Measurements from ENCODE around the gene ITPR3.

Gene ITPR3

DNA sequence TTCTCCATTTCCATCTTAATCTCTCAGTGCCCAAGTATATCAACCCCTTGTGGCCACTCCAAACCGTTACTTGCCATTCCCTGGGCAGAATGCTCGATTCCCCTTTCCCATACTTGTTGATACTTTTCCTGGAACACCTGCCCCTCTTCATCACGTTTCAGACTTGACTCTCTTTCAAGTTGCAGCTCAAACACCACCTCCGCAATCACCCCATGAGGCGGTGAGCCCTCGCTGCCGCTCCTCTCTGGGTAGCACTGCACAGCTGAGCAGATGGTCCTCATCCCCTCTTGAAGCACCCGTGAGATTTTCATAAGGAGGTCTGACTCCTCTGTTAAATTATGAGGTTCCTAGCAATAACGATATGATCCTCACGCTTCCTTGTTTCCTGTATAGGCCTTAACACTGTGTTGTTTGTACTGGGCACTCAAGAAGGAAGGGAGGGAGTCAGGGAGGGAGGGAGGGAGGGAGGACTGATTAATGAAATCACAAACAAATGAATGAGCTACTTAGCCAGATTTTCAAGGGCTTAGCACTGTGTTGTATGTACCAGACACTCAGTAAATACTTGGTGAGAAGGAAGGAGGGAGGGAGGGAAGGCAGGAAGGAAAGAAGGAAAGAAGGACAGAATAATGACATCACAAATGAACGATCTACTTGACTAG lies 98.3 kb downstream of the ITPR3 start:
- no peak for DNase-seq (ENCODE audit: low read depth)

DNA sequence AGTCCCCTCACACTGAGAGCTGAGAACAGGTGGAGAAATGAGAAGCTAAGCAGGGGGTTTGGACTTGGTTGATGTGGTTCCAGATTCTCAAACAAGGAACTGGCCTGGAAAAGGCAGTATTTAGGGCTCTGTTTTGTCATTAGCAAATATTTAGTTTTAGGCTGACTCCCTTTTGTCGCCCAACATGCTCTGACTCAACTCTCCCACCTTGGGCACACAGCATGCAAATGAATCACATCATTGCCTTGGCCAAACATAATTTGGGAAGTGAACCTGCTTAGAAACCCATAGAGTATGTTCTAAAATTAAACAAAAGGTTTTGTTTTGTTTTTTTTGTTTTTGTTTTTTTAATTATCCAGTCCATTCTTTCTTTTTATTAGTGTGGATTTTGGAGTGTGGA lies 99.9 kb downstream of the ITPR3 start:
- DNase-seq (ENCODE audit: low read depth) = no peak

DNA sequence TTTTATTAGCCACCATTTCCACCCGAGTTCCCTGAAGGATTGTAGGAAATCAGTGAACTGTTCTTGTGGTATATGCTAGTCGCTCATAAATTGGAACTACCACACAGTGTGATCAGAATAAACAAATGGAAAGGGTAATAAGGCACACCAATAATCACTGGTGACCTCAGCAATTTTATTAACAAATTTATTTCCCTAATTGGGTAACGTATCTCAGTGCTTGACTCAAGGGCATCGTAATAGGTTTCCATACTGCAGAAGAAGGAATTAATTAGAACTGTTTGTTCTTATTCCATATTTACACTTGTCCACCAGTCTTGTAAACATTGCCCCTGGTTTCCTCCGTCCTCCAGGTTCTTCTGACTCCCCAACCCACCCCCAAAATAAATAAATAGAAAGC lies 100.4 kb downstream of the ITPR3 start:
- DNase-seq (ENCODE audit: low read depth) = no peak

DNA sequence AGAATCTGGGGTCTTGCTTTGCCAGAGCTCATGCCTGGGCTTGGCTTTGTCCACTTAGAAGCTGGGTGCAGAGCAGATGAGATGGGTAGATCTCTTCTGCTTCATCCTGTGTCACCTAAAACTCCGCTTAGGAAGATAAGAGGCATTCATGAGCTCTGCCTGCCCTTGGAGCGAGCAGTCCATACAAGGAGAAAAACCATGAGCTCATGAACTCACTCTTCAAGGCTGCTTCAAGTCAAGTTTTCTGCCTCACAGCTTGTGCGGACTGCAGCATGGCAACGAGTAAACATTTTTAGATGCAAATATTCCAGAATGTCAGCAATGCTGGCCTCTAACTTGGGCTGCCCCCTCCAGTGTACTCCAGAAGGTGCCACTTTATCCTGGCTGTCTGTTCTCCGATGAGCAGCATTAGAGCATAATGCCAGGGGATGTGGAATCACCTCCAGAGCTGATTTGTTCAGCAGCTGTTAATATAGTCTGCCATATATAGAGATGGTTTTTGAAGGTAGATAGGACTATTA lies 101.0 kb downstream of the ITPR3 start:
- DNase-seq (ENCODE audit: low read depth) = no peak

DNA sequence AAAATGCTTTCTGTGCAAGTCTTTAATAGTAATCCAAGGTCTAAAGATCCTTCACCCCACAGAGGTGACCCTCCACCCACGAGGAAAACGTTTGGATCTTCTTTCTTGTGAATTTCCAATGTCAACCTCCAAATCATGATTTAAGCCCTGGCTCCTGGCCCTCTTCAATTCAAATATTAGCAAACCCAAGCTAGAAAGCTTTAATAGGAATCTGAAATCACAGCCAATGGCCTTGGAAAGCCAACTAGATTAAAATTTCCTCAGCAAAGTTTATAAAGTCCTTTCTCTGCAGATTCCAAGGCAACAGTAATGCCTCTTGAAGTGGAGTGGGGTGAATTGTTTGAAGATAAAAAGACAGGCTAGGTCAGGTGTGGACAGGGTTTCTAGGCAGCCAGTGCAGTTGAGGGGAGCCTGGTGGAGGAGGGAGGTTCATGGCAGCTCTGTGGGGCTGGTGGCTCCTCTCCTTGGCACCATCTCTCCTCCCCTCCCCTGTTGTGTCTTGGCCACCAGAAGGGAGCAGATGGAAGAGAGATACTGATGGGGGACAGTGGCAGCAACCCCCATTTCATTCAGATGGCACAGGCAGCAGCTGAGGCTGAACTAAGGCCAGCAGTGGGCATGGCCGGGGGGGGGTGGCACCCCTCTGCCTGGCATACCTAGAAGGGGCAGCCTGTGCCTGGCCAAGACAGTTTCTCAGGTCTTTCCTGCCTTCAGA lies 102.4 kb downstream of the ITPR3 start:
- DNase-seq (ENCODE audit: low read depth) = no peak

DNA sequence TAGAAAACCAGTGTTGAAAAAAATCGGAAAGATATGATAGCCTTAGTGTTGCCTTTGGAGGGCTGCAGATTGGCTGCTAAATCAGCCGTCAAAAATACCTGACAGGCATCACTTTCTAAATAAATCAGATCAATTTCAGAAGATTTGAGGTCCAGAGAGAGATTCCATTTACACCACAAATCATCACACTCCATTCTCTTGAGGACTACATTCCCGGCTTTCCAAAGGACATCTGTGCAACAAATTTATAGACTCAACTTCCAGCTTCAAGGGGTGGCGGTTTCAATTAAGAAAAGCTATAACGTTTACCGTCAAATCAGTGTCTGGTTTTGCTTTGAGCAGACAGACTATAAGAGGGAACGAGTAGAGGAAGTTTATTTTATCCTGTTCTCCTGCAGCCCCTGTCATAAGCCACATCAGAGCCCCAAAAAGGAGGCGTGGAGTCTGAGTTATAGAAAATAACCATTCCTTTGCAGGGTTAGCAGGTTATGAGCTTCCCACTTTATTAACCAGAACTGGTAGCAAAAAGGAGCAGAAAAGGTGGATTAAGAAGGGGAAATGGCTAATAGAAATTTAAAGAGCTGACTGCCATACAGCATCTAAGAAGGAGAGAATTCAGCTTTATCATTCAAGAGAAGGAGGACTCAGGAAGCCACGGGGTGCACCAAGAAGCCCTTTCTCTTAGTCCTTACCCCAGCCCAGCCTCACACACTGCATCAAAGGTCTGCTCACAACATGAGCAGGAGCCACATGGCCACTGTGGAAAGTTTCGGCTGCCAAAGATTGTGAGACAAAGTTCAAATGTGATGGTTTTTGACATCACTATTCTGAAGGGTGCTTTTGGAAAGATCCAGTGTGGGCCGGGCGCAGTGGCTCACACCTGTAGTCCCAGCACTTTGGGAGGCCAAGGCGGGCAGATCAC lies 103.2 kb downstream of the ITPR3 start:
- no peak for DNase-seq (ENCODE audit: low read depth)

DNA sequence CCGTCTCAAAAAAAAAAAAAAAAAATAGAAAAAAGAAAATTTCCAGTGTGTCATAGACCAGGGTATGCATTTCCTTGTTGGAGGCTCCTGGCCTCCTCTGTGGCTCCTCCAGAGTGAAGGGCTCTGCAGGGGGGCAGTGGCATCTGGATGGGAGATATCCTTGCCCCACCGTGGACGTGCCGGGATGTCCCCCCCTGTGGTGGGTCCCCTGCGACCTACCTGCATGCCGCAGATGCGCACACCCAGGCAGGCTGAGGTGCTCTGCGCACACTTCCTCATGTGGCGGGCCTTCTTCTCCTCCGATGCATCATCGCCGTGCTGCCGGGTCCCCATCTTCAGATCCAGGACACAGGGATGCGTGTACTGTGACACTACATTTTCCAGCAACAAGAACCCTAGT lies 104.1 kb downstream of the ITPR3 start:
- no peak for DNase-seq (ENCODE audit: low read depth)

DNA sequence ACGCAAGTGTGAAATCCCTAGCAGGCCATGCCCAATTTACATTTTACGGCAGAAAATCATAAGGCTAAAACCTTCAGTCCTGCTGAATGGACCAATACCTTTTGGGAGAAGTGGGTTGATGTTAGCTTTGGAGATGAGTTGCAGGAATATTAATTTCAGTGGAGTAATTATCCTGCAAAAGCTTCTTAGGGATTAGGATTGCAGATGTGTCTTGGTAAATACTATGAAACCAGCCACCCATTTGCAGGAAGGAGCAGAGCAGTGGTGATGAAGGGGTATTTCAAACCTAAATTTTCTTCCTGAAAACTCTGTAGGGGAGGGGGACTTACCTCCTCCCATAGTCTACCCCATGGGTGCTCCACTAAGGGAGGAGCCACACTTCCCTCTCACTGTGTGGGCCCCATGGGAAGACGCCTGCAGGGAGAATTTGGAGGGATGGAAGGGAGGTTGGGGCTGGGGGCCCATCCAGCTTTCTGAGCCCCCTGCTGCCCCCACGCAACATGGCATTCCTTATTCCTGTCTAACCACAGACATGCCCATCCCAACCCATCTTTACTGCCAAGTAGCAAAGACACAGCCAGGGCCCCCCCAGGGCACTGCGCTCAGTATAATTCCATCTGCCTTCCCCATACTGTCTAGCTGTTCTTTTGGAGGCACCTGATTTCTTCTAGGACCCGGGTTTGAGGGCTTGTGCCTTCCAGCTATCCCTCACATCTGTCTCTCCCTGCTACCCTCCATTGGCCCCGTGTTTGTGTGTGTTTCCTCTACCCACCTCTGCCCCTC lies 105.0 kb downstream of the ITPR3 start:
- DNase-seq (ENCODE audit: low read depth) = no peak

DNA sequence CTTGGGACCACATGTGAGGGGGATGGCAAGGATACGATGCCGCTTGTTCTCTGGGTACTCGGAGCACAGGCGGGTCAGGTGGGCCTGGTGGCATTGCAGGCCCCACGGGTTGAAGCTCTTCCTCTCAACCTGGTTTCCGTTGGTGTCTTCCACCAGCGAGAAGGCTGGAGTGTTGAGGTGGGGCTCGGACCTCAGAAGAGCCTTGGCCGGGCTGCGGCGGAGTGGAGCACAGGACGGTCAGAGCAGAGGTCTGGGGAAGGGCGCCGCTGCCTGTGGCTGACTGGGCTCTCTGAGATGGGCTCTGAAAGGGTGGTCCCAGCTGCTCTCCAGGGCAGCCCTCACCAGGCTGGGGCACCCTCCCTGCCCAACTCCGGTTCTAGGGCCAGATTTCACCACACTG lies 105.6 kb downstream of the ITPR3 start:
- DNase-seq (ENCODE audit: low read depth) = no peak

DNA sequence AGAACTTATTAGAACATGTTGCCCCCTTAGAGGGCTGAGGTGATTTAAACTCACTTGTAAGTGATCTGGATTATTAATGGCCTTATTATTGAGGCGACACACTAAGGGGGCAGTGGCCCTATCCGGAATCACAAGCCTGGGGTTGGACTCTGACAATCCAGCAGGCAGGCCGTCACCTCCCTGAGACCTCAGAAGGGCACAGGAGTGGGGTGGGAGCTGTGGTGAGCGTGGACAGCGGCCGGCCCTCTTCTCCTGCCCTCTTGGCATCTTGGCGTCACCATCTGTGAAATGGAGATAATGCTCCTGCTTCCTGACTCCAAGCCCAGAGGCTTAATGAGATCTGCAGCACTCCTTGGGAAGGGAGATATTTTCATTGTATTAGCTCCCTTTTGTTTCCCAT lies 106.0 kb downstream of the ITPR3 start:
- DNase-seq (ENCODE audit: low read depth) = no peak

DNA sequence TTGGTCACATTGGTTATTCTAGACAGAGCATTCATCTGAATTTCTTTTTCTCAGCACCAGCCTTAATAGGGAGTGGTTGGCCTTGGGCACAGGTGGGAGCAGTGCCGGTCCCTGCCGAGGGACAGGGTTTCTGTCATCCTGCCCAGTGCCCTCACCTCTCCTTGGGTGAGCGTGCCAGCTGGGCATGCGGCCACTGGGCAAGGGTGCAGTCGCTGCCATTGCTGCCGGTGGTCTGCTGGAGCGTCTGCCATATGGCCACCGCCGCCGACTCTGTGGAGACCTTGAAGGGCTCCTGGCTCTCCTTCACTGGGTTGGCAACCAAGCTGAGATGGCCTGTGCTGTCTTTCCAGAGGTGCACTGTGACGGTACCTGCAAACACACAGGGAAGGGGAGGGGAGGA lies 106.8 kb downstream of the ITPR3 start:
- no peak for DNase-seq (ENCODE audit: low read depth)

DNA sequence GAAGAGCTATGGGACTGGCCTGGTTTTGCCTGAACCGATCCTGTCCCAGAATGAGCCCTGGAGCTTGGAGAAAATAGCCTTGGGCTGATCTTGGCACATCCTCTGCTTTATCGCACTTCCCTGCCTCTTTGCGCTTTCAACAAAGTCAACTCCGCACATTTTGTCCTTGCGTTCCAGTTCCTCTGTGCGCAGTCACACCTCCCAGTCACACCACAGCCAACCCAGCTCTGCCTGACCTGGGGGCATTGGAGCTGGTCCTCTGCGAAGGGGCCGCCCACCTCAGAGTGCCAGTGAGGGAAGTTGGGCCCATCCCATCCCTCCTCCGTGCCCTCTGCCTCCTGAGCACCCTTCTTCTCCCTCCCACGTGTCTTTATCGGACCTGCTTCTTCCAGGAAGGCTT lies 107.3 kb downstream of the ITPR3 start:
- no peak for DNase-seq (ENCODE audit: low read depth)

DNA sequence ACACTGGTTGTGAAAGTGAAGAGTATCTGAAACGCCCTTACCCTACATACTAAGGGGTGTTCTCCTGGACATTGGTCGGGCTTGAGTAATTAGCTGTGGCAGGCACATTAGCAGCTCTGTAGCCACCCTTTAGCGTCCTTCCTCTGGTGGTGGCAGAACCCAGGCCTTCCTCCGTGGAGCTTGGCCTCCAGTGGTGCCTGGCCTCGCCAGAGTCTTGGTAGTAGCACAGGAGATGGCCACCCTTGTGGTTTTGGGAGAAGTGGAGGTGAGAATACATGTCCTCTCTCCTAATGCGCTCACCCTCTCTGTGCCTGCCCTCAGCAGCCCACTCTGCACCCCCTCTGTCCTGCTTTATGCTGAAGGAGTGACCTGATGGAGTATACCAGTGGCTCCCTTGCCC lies 107.9 kb downstream of the ITPR3 start:
- DNase-seq (ENCODE audit: low read depth) = no peak

DNA sequence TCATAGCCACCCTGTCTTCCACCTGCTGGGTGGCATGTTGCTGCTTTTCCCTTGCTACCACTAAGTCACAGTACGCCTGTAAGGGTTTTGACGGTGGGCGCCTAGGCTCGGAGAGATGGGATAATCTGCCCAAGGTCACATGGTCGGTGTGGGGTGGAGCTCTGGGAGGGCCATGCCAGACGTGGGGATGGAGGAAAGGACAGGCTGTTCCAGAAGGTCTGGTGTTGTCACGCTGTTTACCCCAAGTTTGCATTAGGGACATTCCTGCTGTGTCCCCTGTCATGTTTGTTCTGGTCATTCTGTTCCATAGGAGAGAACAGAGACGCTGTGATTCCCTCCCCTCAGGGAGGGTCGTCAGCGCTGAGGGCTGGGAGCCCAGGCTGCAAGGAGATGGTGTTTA lies 109.5 kb downstream of the ITPR3 start:
- DNase-seq (ENCODE audit: low read depth) = no peak

DNA sequence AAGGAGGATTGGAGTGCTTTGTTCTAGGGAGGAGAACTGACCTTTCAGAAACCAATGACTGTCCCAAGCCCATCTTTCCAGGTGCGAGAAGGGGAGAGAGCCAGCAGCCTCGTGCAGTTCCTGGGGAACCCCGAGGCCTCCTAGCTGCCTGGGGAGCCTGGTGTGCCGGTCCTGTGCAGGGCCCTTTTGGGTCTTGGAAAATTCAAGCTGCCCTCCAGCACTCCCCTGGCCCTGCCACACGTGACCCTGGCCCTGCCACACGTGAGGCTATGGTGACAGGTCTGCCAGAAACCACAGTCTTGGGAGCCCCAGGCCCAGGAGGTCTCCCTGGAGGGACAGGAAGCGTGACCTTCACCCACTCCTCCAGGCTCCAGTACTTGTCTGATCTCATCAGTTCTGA lies 109.9 kb downstream of the ITPR3 start:
- no peak for DNase-seq (ENCODE audit: low read depth)

DNA sequence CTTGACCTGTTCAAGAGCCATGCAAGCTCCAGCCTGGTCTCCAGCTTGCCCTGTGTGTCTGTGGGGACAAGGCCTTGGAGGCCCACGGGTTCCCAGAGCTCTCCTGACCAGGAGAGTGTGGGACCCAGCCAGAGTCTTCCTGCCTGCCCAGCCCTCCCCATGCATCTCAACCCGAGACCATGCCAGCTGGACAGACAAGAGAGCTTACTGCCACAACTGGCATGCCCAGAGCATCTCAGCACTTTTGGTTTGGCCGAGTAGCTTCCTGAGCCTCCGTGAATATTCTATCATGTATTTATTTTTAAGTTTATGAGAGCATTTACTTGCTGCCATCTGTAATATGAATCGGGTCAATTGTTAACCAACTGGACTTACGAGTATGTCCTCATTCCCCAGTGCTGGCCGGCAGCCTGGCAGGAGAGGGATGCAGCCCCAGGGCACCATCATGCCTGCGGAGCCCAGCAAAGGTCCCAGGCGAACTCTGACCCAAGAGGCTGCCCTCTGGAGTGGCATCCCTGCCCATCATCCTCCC lies 110.7 kb downstream of the ITPR3 start:
- DNase-seq (ENCODE audit: low read depth) = no peak

DNA sequence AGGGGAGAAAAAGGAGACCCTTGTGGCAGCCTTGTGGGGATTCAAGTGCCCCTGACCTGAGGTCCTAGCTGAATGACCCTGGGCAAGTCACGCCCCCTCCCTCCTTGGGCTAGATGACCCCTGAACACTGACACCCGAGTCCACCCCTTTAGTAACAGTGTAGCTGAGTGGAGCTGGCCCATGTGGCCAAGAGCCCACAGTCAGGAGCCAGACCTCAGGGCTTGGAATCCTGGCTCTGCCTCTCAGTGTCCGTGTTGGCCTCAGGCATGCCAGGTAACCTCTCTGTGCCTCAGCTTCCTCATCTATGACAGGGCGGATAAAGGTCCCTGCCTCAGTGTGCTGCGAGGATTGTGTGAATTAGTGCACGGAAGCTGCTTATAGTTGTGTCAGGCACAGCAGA lies 111.3 kb downstream of the ITPR3 start:
- no peak for DNase-seq (ENCODE audit: low read depth)

DNA sequence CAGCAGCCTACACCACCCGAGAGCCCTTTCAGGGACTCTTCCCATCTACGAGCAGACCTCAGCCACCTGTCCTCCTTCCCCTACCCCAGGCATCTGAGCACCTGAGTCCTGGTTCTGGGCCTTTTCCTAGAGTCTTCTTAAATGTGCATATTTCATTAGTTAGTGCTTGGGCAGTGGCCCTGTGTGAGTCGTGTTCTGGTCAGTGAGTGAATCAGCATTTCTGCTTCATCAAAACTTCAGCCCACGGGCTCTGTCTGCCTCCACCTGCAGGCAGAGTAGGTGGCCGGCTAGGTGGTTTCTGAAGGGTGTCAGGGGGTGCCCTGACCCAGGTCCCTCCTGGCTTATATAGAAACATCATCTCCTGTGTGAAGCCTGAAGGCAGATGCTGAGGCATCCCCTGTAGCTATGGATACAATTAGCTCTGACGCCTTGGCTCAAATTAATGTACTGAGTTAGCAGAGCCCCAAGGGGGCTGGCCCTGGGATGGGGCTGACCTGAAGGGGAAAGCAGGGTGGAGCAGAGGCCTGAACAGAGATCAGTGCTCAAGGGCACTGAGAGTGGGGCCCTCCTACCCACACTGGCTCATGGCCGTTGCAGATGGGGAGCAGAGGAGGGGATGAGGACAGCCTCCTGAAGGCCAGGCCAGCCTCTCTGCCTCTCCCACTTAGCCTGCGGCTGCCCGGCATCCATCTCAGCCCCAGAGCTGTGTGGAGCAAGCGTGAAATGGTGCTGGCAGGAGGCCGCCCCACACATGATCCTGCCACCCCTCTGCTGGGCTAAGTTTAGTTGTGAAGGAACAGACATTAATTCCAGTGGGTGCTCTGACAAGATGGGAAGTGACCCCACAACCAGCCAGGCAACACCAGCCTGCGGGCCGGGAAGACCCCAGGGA lies 111.9 kb downstream of the ITPR3 start:
- no peak for DNase-seq (ENCODE audit: low read depth)

DNA sequence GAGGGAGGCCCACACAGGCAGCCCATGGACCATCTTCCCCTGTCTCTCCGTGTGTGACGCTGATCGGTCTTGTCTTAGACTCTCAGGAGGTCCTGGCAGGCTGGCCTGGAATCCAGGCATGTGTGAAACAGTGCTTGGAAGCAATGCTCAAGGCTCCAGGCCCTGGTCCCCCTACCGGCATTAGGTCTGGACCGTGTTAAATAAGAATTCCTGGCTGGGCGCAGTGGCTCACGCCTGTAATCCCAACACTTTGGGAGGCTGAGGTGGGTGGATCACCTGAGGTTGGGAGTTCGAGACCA lies 112.5 kb downstream of the ITPR3 start:
- no peak for DNase-seq (ENCODE audit: low read depth)

DNA sequence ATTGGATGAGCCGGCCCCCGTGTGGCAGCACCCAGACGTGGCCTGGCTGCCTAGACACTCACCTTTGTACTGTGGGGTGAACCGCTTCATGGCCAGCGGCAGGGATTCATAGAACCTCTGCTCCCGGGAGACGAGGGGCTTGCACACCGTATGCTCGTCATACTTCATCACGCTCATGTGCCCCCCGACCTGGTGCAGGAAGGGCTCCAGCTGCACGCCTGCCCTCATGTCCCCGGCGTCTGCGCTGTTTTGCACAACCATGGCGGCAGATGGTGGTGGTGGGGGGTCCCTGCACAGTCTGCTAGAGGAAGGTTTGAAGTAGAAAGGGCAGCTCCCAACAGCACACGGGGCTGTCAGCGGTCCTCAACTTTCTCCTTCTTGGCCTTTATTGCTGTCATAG lies 114.1 kb downstream of the ITPR3 start:
- DNase-seq (ENCODE audit: low read depth) = no peak
